ENCODE data around the gene BROX.
"Not testable (repeated sequence)": the region's sequence is repeated elsewhere in the genome, so short reads cannot be mapped to it uniquely, and the experiment has no call there.

BROX gene

GRCh38 chr1:222732216-222733159 lies 20.1 kb downstream of the BROX start:
- no peak for DNase-seq

GRCh38 chr1:222734740-222735139 lies 22.4 kb downstream of the BROX start:
- no peak for DNase-seq

GRCh38 chr1:222736470-222736869 lies 24.1 kb downstream of the BROX start:
- no peak for DNase-seq

- DNase-seq = no peak
Measured at GRCh38 chr1:222736972-222737371, 24.6 kb downstream of the BROX start, which contains the start of gene FAM177B. Gene FAM177B, plus strand, starts transcription at chr1:222737202. Its CDS starts 9,344 bp downstream, at chr1:222746546.

- DNase-seq = no peak
Measured at GRCh38 chr1:222739465-222739864, 27.1 kb downstream of the BROX start.

- DNase-seq = no peak
Measured at GRCh38 chr1:222739929-222740328, 27.6 kb downstream of the BROX start.

- DNase-seq = not testable (repeated sequence)
Measured at GRCh38 chr1:222741630-222742457, 29.5 kb downstream of the BROX start.

- no peak for DNase-seq
Measured at GRCh38 chr1:222749927-222750326, 37.6 kb downstream of the BROX start.

GRCh38 chr1:222750651-222751050 lies 38.3 kb downstream of the BROX start:
- no peak for DNase-seq

GRCh38 chr1:222751255-222751654 lies 38.9 kb downstream of the BROX start:
- no peak for DNase-seq

GRCh38 chr1:222754366-222755139 lies 42.2 kb downstream of the BROX start:
- DNase-seq = no peak

- DNase-seq = no peak
Measured at GRCh38 chr1:222757646-222758268, 45.4 kb downstream of the BROX start.

GRCh38 chr1:222759451-222760035 lies 47.2 kb downstream of the BROX start:
- no peak for DNase-seq

GRCh38 chr1:222761083-222761482 lies 48.7 kb downstream of the BROX start:
- DNase-seq = peak; percentile 57

- not testable (repeated sequence) for DNase-seq
Measured at GRCh38 chr1:222762178-222762577, 49.8 kb downstream of the BROX start.

GRCh38 chr1:222767152-222767571 lies 54.8 kb downstream of the BROX start:
- DNase-seq = no peak

GRCh38 chr1:222768592-222768991 lies 56.2 kb downstream of the BROX start:
- no peak for DNase-seq

- no peak for DNase-seq
Measured at GRCh38 chr1:222769181-222769580, 56.8 kb downstream of the BROX start.

- DNase-seq = no peak
Measured at GRCh38 chr1:222769971-222770620, 57.7 kb downstream of the BROX start.

- no peak for DNase-seq
Measured at GRCh38 chr1:222772996-222773379, 60.6 kb downstream of the BROX start.

- no peak for DNase-seq
Measured at GRCh38 chr1:222777463-222777862, 65.1 kb downstream of the BROX start.
